Right lobe of liver (tissue), 4 donors: Measurements from ENCODE around the gene EFR3B.
"Not testable (repeated sequence)": the region's sequence is repeated elsewhere in the genome, so short reads cannot be mapped to it uniquely, and the experiment has no call there.

Experiments
- POLR2A ChIP-seq: fragments of 450-650 bp; IDR thresholded peaks from one replicate; pipeline ENCODE4 v1.6.1; 2017; ENCODE audit warnings: antibody characterized with exemption, mild to moderate bottlenecking
- TF ChIP-seq, protein P1 (sequence below), 4 donors: fragments of 200-600 bp in 3 of 4; fragments of 450-650 bp in 1 of 4; IDR thresholded peaks; one replicate each; pipeline versions ENCODE4 v1.5.1 to v1.8.0; 2016 to 2022; ENCODE audit warnings: antibody characterized with exemption in 4 of 4, mild to moderate bottlenecking in 2 of 4
- donor health status: DM: no; HTN: no; CAD: no.
- donor health status: DM: no; HTN: no; CAD: no.
- donor health status: DM: no; HTN: yes; CAD: no.

DNA sequence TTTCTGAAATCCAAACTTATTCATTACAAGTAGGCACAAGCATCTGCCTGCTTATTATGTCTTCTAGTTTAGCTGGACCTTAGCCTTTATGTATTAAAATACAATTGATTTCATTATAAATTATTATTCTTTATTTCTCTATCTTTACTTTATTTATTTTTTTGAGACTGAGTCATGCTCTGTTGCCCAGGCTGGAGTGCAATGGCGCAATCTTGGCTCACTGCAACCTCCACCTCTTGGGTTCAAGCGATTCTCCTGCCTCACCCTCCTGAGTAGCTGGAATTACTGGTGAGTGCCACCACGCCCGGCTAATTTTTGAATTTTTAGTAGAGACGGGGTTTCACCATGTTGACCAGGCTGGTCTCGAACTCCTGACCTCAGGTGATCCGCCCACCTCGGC lies 42.8 kb upstream of the EFR3B start:
- TF ChIP-seq, protein P1, sequence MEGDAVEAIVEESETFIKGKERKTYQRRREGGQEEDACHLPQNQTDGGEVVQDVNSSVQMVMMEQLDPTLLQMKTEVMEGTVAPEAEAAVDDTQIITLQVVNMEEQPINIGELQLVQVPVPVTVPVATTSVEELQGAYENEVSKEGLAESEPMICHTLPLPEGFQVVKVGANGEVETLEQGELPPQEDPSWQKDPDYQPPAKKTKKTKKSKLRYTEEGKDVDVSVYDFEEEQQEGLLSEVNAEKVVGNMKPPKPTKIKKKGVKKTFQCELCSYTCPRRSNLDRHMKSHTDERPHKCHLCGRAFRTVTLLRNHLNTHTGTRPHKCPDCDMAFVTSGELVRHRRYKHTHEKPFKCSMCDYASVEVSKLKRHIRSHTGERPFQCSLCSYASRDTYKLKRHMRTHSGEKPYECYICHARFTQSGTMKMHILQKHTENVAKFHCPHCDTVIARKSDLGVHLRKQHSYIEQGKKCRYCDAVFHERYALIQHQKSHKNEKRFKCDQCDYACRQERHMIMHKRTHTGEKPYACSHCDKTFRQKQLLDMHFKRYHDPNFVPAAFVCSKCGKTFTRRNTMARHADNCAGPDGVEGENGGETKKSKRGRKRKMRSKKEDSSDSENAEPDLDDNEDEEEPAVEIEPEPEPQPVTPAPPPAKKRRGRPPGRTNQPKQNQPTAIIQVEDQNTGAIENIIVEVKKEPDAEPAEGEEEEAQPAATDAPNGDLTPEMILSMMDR (IDR thresholded peaks at IDR 0.05), result not testable (repeated sequence)
- not testable (repeated sequence) for TF ChIP-seq POLR2A
